Activated T-cell treated with anti-CD3 and anti-CD28 coated beads for 1 hour (primary cell): Measurements from ENCODE around the gene CES4A.

Experiments used
- DNase-seq: peaks from one replicate; pipeline ENCODE4 v3.0.0-alpha.2; 2020; ENCODE audit warnings: low read depth

The CES4A gene

GRCh38 chr16:67053767-67054334 lies 65.5 kb downstream of the CES4A start:
- no peak for DNase-seq

GRCh38 chr16:67054901-67055300 lies 66.5 kb downstream of the CES4A start:
- no peak for DNase-seq

GRCh38 chr16:67055712-67056487 lies 67.5 kb downstream of the CES4A start:
- no peak for DNase-seq
